Astrocyte (in vitro differentiated cells and primary cell): ENCODE results near the gene STAG2.

Experiments used
- CTCF ChIP-seq: IDR thresholded peaks from 2 replicates; pipeline ENCODE4 v1.5.1; 2011; ENCODE audit warnings: low read depth, mild to moderate bottlenecking, inconsistent platforms, low read length, moderate library complexity; ENCODE audit not compliant: insufficient read depth
- EZH2 ChIP-seq: IDR thresholded peaks from 2 replicates; pipeline ENCODE4 v1.6.1; 2012; ENCODE audit warnings: mild to moderate bottlenecking, low read length, inconsistent platforms; ENCODE audit not compliant: insufficient read depth

- no peak for TF ChIP-seq CTCF
- no peak for TF ChIP-seq EZH2
Measured at GRCh38 chrX:124010157-124010556, 48.7 kb downstream of the STAG2 start.
